Measurements from ENCODE around the gene MLXIPL. TPM values are rescaled to one million over a fixed set of nuclear protein-coding genes. Genes with fewer than 3 reads are reported as not detected.

The MLXIPL gene
- total and polyA plus RNA-seq, 11 donors, result 0.42 to 10.1 (median 2.0) TPM

DNA sequence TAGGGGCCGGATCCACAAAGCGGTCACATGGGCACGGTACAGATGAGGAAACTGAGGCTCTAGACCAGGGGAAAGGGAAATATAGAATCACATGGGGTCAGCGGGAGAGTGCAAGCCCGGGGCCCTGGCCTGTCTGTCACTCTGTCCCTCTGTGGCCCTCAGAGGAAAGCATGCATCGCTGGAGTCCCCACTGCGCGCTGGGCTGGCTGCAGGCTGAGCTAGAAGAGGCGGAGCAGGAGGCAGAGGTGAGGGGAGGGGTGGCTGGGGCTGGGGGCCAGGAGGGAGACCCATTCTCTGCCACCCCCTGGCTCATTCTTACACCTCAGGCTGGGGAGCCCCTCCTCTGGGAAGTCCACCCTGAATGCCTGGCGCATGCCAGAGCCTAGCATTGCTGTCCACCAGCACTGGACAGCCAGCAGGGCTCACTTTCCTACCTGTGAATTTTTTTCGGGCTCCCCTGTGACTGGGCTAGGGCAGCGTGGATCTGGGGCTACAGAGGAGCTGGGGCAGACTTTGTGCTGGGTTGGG, 45.6 kb upstream of the MLXIPL start:
- Histone ChIP-seq H3K9me3 (no peaks in the 10 kb centered on the region), H3K27ac (no peak overlapping the region), H3K4me3 (no peak overlapping the region), H3K36me3 (peaks cover 0 to 3% (median 0%) of the 10 kb centered on the region in 9 donors), H3K4me1 (peaks cover 0 to 20% (median 8%) of the 10 kb centered on the region in 12 donors), H3K27me3 (no peaks in the 10 kb centered on the region)
- WGBS, 4 donors, result 84 to 90% (median 85%) methylated on average over 12 of the region's 12 CpGs
- intact Hi-C loops (cut with DNase I), result loop anchor here in 9 of 10 donors (5.0 to 10.0 kb wide), 5 partner anchors 47 to 67 kb away; partner anchors contain the start of genes STX1A (in 2 of the 9) and ABHD11 (in 1 of the 9)
- ATAC-seq, result no peak
- peak in 1 of 5 donors; percentile 51 for DNase-seq
- no peak for TF ChIP-seq POLR2A (IDR thresholded peaks at IDR 0.05)

DNA sequence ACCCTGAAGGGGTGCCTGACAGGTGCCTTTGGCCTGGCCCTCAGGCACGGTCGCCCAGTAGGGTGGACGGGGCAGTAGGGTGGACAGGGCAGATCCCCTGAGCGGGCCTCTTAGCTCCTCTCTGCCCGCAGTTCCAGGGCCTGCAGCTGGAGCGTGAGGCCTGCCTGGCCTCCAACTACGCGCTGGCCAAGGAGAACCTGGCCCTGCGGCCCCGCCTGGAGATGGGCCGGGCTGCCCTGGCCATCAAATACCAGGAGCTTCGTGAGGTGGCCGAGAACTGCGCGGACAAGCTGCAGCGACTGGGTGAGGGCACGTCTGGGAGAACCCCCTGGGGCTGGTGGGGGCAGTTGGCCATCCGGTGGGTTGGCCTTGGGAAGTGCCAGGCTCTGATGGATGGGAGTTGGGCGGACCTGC, 45.0 kb upstream of the MLXIPL start:
- H3K27me3 ChIP-seq, result no peaks in the 10 kb centered on the region
- peaks cover 0 to 20% (median 8%) of the 10 kb centered on the region in 12 donors for H3K4me1 ChIP-seq
- ATAC-seq (no peak), DNase-seq (peak in 1 of 5 donors; percentile 45)
- intact Hi-C loops (cut with DNase I), result loop anchor here in 9 of 10 donors (5.0 to 10.0 kb wide), 5 partner anchors 48 to 68 kb away; partner anchors contain the start of genes STX1A (in 2 of the 9) and ABHD11 (in 1 of the 9)
- H3K4me3 ChIP-seq, result peak overlapping the region in 1 of 12 donors; percentile 68
- no peaks in the 10 kb centered on the region for H3K9me3 ChIP-seq
- H3K27ac ChIP-seq, result no peak overlapping the region
- H3K36me3 ChIP-seq, result peaks cover 0 to 3% (median 0%) of the 10 kb centered on the region in 9 donors
- TF ChIP-seq, protein P1, sequence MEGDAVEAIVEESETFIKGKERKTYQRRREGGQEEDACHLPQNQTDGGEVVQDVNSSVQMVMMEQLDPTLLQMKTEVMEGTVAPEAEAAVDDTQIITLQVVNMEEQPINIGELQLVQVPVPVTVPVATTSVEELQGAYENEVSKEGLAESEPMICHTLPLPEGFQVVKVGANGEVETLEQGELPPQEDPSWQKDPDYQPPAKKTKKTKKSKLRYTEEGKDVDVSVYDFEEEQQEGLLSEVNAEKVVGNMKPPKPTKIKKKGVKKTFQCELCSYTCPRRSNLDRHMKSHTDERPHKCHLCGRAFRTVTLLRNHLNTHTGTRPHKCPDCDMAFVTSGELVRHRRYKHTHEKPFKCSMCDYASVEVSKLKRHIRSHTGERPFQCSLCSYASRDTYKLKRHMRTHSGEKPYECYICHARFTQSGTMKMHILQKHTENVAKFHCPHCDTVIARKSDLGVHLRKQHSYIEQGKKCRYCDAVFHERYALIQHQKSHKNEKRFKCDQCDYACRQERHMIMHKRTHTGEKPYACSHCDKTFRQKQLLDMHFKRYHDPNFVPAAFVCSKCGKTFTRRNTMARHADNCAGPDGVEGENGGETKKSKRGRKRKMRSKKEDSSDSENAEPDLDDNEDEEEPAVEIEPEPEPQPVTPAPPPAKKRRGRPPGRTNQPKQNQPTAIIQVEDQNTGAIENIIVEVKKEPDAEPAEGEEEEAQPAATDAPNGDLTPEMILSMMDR (IDR thresholded peaks at IDR 0.05), result no peak
- TF ChIP-seq POLR2A (IDR thresholded peaks at IDR 0.05), result no peak
- 81 to 94% (median 86%) methylated on average over 11 to 19 of the region's 19 CpGs for WGBS, 4 donors

DNA sequence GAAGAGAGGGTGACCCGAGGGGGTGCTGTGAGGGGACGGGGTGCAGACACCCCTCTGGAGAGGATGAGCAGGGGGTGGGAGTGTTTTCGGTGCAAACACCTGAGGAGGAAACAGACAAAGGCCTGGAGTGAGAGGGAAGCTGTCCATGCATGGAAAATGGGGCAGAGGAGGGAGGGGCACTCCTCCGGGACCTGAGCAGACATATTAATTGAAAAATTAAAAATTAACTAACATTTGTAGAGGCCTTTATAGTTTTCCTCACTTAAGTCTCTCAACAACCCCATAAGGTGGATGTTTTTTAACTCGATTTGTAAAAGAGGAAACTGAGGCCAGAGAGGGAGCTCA, 44.5 kb upstream of the MLXIPL start:
- Histone ChIP-seq H3K36me3 (peaks cover 0 to 3% (median 0%) of the 10 kb centered on the region in 9 donors), H3K27me3 (no peaks in the 10 kb centered on the region), H3K27ac (no peak overlapping the region), H3K4me1 (peaks cover 0 to 20% (median 8%) of the 10 kb centered on the region in 12 donors), H3K9me3 (no peaks in the 10 kb centered on the region), H3K4me3 (peak overlapping the region in 10 of 12 donors; percentile 51 to 97 (median 62))
- intact Hi-C loops (cut with DNase I), result loop anchor here in 9 of 10 donors (5.0 to 10.0 kb wide), 5 partner anchors 48 to 68 kb away; partner anchors contain the start of genes STX1A (in 2 of the 9) and ABHD11 (in 1 of the 9)
- 30 to 38% (median 33%) methylated on average over 5 of the region's 5 CpGs for WGBS, 4 donors
- TF ChIP-seq, protein P1 (IDR thresholded peaks at IDR 0.05), result no peak
- TF ChIP-seq POLR2A (IDR thresholded peaks at IDR 0.05), result no peak
- no peak for ATAC-seq
- no peak for DNase-seq

DNA sequence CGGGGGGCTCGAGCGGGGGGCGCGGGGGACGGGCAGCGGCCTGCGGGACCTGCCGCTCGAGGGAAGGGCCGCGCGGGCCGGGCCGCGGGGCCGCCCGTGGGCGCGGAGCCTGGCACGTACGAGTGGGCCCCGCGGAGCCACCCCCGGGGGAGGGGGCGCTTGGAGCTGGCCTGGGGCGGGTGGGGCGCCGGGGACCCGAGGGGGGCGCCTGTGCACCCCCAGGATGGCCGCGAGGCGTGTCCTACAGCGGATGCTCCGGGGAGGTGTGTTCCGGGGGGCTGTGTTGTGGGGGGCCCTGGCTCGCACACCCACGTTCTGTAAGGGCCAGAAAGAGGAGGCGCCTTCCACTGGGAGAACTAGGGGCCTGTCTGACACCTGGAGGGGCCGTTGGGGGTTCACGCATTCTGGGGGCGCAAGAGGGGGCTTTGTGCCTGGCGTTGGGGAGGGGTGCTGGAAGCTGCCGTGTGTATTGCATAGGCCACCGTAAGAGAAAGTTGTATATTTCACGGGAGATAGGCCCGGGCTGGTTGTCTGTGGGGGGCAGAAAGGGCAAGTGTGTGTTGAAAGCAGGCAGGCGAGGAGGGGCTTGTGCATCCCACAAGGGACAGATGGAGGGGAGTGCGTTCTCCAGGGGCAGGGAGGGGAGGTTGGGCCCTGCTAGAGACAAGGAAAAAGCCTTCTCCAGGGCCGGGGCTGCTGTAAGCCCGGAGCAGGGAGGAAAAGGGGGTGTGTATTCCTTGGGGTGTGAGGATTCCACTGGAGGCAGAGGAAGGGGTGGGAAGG, 44.0 kb upstream of the MLXIPL start:
- H3K27me3 ChIP-seq, result no peaks in the 10 kb centered on the region
- H3K36me3 ChIP-seq, result peaks cover 0 to 3% (median 0%) of the 10 kb centered on the region in 9 donors
- H3K4me1 ChIP-seq, result peaks cover 0 to 20% (median 8%) of the 10 kb centered on the region in 12 donors
- TF ChIP-seq, protein P1 (IDR thresholded peaks at IDR 0.05), result no peak
- TF ChIP-seq POLR2A (IDR thresholded peaks at IDR 0.05), result no peak
- intact Hi-C loops (cut with DNase I), result loop anchor here in 9 of 10 donors (5.0 to 10.0 kb wide), 5 partner anchors 49 to 69 kb away; partner anchors contain the start of genes STX1A (in 2 of the 9) and ABHD11 (in 1 of the 9)
- peak overlapping the region; percentile 34 to 97 (median 60) for H3K4me3 ChIP-seq
- WGBS, 4 donors, result 1 to 3% (median 2%) methylated on average over 19 to 52 of the region's 52 CpGs
- DNase-seq, result peak in 1 of 5 donors; percentile 54
- peak overlapping the region in 3 of 12 donors; percentile 3 to 41 (median 19) for H3K27ac ChIP-seq
- ATAC-seq, result no peak
- H3K9me3 ChIP-seq, result peaks cover 0 to 2% (median 0%) of the 10 kb centered on the region in 12 donors
